Measurements from ENCODE around the gene DSTN. TPM values are rescaled to one million over a fixed set of nuclear protein-coding genes. Genes with fewer than 3 reads are reported as not detected.

DSTN gene
- total RNA-seq, 1 experiment from 2014 or later = 110 TPM

DNA sequence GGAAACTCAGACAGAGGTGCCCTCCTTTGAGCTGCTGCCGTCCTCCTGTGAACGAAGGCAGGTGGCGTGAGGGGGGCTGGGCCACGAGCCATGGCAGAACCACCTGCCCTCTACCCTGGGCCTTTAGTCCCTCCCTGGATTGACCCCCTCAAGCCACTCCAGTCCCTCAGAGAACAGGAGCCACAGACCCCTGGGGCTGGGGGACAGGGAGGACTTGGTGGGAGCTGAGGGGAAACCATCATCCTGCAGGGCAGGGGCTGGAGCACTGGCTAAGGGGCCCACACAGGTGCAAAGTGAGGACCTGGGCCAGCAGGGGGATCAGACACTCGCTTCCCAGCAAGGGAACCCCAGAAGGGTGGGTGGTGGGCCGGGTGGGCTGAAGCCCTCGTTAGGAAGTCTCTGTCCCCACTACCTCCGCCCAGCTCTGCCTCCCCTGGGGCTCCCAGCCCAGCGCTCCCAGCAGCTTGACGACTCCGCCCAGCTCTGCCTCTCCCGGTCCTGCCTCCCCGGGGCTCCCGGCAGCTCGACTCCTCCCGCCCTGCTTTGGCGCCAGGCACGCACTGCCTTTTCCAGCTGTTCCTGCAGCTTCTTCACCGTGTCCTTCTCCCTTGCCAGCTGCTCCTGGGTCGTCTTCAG is 44.4 kb downstream of the DSTN start:
- CTCF ChIA-PET = interaction anchor here (0.7 kb wide), 1 partner anchor 281 kb away, joined by 3 read pairs; no protein-coding TSS in a partner anchor
- Mint-ChIP-seq H3K27me3 (ENCODE audit: unreplicated experiment) (no peaks in the 10 kb centered on the region), H3K9me3 (ENCODE audit: low read depth, unreplicated experiment) (no peaks in the 10 kb centered on the region), H3K4me3 (ENCODE audit: low read depth, unreplicated experiment) (no peak overlapping the region), H3K4me1 (ENCODE audit: low read depth, unreplicated experiment) (no peaks in the 10 kb centered on the region), H3K36me3 (ENCODE audit: insufficient read depth, unreplicated experiment) (peaks cover 21% of the 10 kb centered on the region), H3K27ac (ENCODE audit: unreplicated experiment) (no peak overlapping the region)
- intact Hi-C loops (cut with micrococcal nuclease; ENCODE audit: unreplicated experiment) = loop anchor here (10.0 kb wide), 1 partner anchor 109 kb away; no protein-coding TSS in a partner anchor
- DNase-seq = no peak
- TF ChIP-seq, protein P1, sequence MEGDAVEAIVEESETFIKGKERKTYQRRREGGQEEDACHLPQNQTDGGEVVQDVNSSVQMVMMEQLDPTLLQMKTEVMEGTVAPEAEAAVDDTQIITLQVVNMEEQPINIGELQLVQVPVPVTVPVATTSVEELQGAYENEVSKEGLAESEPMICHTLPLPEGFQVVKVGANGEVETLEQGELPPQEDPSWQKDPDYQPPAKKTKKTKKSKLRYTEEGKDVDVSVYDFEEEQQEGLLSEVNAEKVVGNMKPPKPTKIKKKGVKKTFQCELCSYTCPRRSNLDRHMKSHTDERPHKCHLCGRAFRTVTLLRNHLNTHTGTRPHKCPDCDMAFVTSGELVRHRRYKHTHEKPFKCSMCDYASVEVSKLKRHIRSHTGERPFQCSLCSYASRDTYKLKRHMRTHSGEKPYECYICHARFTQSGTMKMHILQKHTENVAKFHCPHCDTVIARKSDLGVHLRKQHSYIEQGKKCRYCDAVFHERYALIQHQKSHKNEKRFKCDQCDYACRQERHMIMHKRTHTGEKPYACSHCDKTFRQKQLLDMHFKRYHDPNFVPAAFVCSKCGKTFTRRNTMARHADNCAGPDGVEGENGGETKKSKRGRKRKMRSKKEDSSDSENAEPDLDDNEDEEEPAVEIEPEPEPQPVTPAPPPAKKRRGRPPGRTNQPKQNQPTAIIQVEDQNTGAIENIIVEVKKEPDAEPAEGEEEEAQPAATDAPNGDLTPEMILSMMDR (IDR thresholded peaks at IDR 0.05; ENCODE audit: unreplicated experiment) = no peak
- BruUV-seq (replicated peaks) = no TSS peak

DNA sequence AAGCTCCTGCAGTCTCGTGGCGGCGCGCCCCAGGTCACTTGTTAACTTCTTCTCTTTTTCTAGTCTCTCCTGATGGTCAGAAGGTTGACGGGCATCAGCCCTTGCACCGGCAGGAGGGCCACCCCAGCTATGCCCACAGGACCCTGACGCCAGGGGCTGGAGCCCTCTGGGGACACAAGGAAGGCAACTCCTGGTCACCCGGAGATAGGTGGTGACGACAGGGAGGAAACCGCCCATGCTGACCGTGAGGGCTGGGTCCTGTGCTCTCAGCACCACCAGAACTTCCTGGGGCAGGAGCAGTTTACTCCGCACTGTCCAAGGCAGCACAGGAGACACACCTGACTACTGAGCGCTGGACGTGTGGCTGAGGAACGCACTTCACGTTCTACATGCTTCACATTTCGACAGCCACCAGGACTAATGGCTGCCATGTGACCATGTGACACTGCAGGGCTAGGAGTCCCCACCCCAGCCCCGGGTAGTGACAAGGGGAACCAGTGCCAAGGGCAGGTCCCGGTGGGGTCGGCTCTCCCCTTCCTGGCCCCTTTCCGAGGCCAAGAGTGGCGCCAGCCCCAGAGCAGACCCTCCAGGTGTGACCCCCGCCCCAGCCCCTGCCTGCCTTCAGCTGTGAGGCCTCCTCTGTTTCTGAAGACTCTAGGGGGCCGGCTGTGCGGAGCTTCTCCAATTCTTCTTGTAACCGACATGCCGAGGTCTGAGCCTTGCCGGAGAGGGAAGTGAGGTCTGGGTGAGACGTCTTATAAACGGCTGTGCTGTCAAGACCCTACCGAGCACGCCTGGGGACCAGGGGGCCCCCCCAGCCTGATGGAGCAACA is 45.2 kb downstream of the DSTN start:
- no peaks in the 10 kb centered on the region for H3K4me1 Mint-ChIP-seq (ENCODE audit: low read depth, unreplicated experiment)
- no peak for DNase-seq
- CTCF ChIA-PET = interaction anchor here (0.7 kb wide), 1 partner anchor 280 kb away, joined by 3 read pairs; no protein-coding TSS in a partner anchor
- intact Hi-C loops (cut with micrococcal nuclease; ENCODE audit: unreplicated experiment) = loop anchor here (10.0 kb wide), 1 partner anchor 110 kb away; no protein-coding TSS in a partner anchor
- no peak overlapping the region for H3K4me3 Mint-ChIP-seq (ENCODE audit: low read depth, unreplicated experiment)
- peaks cover 24% of the 10 kb centered on the region for H3K36me3 Mint-ChIP-seq (ENCODE audit: insufficient read depth, unreplicated experiment)
- H3K27ac Mint-ChIP-seq (ENCODE audit: unreplicated experiment) = no peak overlapping the region
- TF ChIP-seq, protein P1 (IDR thresholded peaks at IDR 0.05; ENCODE audit: unreplicated experiment) = no peak
- no peaks in the 10 kb centered on the region for H3K9me3 Mint-ChIP-seq (ENCODE audit: low read depth, unreplicated experiment)
- H3K27me3 Mint-ChIP-seq (ENCODE audit: unreplicated experiment) = no peaks in the 10 kb centered on the region
- BruUV-seq (replicated peaks) = no TSS peak

DNA sequence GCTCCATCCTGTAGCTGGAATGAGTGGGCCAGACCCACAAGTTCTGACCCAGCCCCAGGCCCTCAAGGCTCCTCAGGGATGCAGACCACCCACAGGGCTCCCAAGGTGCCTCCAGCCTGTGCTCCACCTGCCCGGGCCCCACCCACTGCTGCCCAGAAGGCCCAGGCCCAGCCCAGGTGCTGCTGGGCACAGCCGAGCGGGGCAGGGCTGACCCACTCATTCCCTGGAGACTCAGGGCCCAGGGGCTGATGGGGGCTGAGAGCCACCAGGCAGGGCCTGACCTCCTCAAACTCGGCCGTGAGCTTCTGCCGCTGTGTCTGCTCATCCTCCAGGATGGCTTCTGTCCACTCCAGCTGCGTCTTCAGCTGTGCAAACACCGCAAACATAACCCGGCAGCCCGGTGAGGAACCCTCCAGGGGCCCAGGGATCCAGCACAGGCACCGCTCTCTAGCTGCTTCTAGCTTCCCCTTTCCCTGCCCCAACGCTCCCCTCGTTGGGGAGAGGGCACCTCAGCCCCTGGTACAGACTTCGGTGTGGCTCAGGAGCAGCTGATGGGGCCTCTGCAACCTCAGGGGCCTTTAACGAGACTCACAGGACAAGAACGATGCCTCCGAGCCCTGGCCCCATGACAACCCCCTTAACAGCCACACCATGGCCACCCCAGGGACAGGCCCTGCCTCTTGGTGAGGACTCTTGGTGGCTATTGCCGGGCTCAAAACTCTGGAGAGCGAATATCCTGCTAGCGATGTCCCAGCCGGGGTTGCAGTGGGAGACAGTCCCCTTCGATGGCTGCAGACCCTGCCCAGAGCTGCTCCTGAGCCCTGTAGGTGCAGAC is 46.0 kb downstream of the DSTN start:
- H3K27me3 Mint-ChIP-seq (ENCODE audit: unreplicated experiment) = no peaks in the 10 kb centered on the region
- TF ChIP-seq, protein P1 (IDR thresholded peaks at IDR 0.05; ENCODE audit: unreplicated experiment) = no peak
- H3K4me1 Mint-ChIP-seq (ENCODE audit: low read depth, unreplicated experiment) = no peaks in the 10 kb centered on the region
- H3K27ac Mint-ChIP-seq (ENCODE audit: unreplicated experiment) = no peak overlapping the region
- no peak overlapping the region for H3K4me3 Mint-ChIP-seq (ENCODE audit: low read depth, unreplicated experiment)
- no peak for DNase-seq
- CTCF ChIA-PET = no interaction called here
- BruUV-seq (replicated peaks) = no TSS peak
- no peaks in the 10 kb centered on the region for H3K9me3 Mint-ChIP-seq (ENCODE audit: low read depth, unreplicated experiment)
- H3K36me3 Mint-ChIP-seq (ENCODE audit: insufficient read depth, unreplicated experiment) = peaks cover 27% of the 10 kb centered on the region
- intact Hi-C loops (cut with micrococcal nuclease; ENCODE audit: unreplicated experiment) = loop anchor here (10.0 kb wide), 1 partner anchor 111 kb away; no protein-coding TSS in a partner anchor
